ENCODE results near the gene OPTC.

The OPTC gene

DNA sequence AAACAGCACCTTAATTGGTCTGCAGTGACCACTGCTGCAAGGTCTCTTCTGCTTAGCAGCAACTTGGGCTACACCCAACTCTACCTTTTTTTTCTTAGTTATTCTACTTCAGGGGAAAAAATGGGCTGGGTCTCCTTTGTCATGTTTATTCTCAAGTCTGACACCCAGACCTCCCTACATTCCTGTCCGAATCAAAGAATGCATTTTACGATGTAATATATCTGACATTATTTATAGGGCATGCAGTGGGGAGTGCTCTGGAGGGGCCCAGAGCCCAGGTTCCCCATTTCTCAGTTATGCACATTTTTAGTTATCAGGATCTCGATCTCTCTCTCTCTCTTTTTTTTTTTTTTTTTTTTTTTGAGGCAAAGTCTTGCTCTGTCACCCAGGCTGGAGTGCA lies 50.5 kb downstream of the OPTC start:
- Histone ChIP-seq H2AFZ (ENCODE audit: low read depth, low read length) (no peak overlapping the region), H3K36me3 (ENCODE audit: insufficient read depth, low read length) (no peaks in the 10 kb centered on the region), H3K4me3 (ENCODE audit: low read length) (no peak overlapping the region), H3K4me1 (ENCODE audit: insufficient read depth, low read length) (peaks cover 7% of the 10 kb centered on the region), H3K27me3 (ENCODE audit: insufficient read depth, low read length) (no peaks in the 10 kb centered on the region), H3K9me3 (ENCODE audit: low read length) (no peaks in the 10 kb centered on the region)

DNA sequence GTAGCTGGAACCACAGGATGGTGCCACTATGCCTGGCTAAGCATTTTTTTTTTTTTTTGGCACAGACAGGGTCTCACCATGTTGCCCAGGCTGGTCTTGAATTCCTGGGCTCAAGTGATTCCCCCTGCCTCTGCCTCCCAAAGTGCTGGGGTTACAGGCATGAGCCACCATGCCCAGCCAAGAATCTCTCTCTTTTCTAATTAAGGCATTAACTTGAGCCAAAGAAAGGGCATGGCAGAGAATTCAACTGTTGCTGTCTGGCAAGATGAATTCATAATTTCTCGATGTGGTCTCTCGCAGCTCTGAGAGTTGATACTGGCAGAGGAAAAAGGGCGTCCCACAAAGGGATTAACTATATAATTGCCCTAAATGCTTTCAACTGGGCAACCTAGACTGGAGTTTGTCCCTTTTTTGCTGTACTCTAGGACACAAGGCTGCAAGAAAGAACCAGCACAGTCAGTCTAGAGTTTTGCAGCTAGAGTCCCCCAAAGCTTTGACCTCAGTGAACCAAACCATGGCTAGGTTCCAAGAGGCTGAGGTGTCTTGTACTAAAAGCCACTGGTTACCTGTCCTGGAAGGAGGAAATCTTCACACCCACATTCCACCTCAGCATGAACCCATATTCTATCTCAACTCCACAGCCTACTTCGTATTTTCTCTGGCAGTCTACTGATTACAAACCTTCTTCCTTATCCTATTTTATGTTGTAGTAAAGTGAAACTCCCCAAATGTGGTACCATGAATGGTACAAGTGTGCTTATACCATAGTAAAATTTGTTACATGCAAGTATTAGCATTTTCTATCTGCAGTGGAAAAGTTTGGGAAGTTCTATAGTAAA lies 51.2 kb downstream of the OPTC start:
- H2AFZ ChIP-seq (ENCODE audit: low read depth, low read length), result no peak overlapping the region
- H3K27me3 ChIP-seq (ENCODE audit: insufficient read depth, low read length), result no peaks in the 10 kb centered on the region
- H3K4me1 ChIP-seq (ENCODE audit: insufficient read depth, low read length), result peaks cover 7% of the 10 kb centered on the region
- no peaks in the 10 kb centered on the region for H3K36me3 ChIP-seq (ENCODE audit: insufficient read depth, low read length)
- no peak overlapping the region for H3K4me3 ChIP-seq (ENCODE audit: low read length)
- no peaks in the 10 kb centered on the region for H3K9me3 ChIP-seq (ENCODE audit: low read length)

DNA sequence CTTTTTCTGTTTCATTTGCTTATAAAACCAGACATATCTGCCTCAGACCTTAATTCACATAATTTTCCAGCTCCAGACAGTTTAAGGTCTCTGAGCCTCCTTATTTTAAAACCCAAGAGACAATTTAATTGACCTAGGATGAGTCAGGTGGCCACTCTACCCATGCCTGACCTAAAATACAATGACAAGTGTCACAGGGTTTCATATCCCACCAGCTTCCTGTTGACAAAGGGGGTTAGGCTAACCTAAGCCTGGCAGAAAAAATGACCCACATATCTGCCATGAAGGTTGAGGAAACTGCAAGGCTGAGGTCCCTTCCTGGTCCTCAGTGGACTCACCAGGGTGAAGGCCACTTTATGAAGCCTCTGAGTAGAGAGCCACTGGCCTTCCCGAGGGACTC lies 52.3 kb downstream of the OPTC start:
- no peaks in the 10 kb centered on the region for H3K27me3 ChIP-seq (ENCODE audit: insufficient read depth, low read length)
- H3K4me3 ChIP-seq (ENCODE audit: low read length), result no peak overlapping the region
- no peaks in the 10 kb centered on the region for H3K9me3 ChIP-seq (ENCODE audit: low read length)
- no peaks in the 10 kb centered on the region for H3K36me3 ChIP-seq (ENCODE audit: insufficient read depth, low read length)
- peaks cover 7% of the 10 kb centered on the region for H3K4me1 ChIP-seq (ENCODE audit: insufficient read depth, low read length)
- no peak overlapping the region for H2AFZ ChIP-seq (ENCODE audit: low read depth, low read length)

DNA sequence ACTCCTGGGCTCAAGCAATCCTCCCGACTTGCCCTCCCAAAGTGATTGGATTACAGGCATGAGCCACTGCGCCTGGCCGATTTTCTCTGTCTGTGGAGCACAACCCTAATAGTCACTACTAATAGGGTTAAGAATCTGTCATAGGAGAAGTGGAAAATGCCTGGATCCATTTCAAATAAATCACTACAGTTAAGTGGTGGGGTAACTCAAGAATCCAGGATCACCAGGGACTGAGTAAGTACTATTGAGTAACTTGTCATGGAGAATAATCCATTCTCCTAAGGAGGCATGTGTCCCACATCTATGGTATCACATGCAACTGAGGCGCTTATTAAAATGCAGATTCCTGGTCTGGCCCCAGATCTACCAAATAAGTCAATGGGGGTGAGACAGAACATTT lies 53.2 kb downstream of the OPTC start:
- Histone ChIP-seq H2AFZ (ENCODE audit: low read depth, low read length) (no peak overlapping the region), H3K4me3 (ENCODE audit: low read length) (no peak overlapping the region), H3K36me3 (ENCODE audit: insufficient read depth, low read length) (no peaks in the 10 kb centered on the region), H3K27me3 (ENCODE audit: insufficient read depth, low read length) (no peaks in the 10 kb centered on the region), H3K4me1 (ENCODE audit: insufficient read depth, low read length) (peaks cover 7% of the 10 kb centered on the region), H3K9me3 (ENCODE audit: low read length) (no peaks in the 10 kb centered on the region)

DNA sequence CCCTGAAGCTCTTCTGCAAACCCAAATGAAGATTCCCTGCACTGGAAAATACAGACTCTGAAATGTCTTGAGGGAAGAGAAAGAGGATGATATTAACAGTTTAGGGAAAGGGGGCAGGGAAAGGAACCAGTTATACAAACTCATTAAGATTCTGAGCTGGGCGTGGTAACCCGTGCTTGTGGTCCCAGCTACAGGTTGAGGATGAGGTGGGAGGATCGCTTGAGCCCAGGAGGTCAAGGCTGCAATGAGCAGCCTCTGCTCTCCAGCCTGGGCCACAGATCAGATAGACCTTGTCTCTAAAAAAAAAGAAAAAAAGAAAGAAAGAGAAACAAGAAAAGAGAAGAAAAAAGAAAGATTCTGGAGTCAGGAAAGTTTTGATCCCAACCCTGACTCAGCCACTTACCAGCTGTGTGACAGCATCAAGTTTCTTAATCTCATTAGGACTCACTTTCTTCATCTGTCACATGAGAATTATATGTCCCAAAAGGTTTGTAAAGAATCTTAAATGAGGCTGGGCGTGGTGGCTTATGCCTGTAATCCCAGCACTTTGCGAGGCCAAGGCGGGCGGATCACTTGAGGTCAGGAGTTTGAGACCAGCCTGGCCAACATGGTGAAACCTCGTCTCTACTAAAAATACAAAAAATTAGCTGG lies 53.9 kb downstream of the OPTC start:
- Histone ChIP-seq H2AFZ (ENCODE audit: low read depth, low read length) (no peak overlapping the region), H3K4me1 (ENCODE audit: insufficient read depth, low read length) (peaks cover 7% of the 10 kb centered on the region), H3K27me3 (ENCODE audit: insufficient read depth, low read length) (no peaks in the 10 kb centered on the region), H3K4me3 (ENCODE audit: low read length) (no peak overlapping the region), H3K9me3 (ENCODE audit: low read length) (no peaks in the 10 kb centered on the region), H3K36me3 (ENCODE audit: insufficient read depth, low read length) (no peaks in the 10 kb centered on the region)

DNA sequence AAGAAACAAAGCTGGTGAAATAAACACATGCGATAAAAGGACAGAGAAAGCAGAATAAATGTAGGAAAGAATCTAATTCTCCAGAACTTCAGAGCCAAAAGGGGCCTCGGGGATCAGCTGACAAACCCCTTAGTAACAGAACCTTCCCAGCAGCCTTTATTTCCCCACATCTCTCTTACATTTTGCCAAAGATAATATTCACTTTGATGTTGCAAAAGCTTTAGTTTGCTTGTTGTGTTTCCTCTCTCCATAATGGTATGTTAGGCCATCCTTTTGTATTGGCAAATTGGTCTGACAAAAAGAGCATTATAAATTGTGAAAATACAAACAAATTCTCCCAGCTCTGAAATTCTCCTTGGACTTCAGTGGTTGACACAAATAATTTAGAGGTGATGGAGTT lies 54.9 kb downstream of the OPTC start:
- no peak overlapping the region for H2AFZ ChIP-seq (ENCODE audit: low read depth, low read length)
- H3K9me3 ChIP-seq (ENCODE audit: low read length), result no peaks in the 10 kb centered on the region
- H3K36me3 ChIP-seq (ENCODE audit: insufficient read depth, low read length), result no peaks in the 10 kb centered on the region
- no peaks in the 10 kb centered on the region for H3K27me3 ChIP-seq (ENCODE audit: insufficient read depth, low read length)
- H3K4me3 ChIP-seq (ENCODE audit: low read length), result no peak overlapping the region
- peaks cover 9% of the 10 kb centered on the region for H3K4me1 ChIP-seq (ENCODE audit: insufficient read depth, low read length)

- Histone ChIP-seq H3K4me1 (ENCODE audit: insufficient read depth, low read length) (peaks cover 9% of the 10 kb centered on the region), H2AFZ (ENCODE audit: low read depth, low read length) (no peak overlapping the region)
Observed at GRCh38 chr1:203549309-203549708, 55.4 kb downstream of the OPTC start.

GRCh38 chr1:203550846-203551245 lies 56.9 kb downstream of the OPTC start:
- H3K36me3 ChIP-seq (ENCODE audit: insufficient read depth, low read length), result no peaks in the 10 kb centered on the region
- H3K9me3 ChIP-seq (ENCODE audit: low read length), result no peaks in the 10 kb centered on the region
- H2AFZ ChIP-seq (ENCODE audit: low read depth, low read length), result no peak overlapping the region
- H3K4me3 ChIP-seq (ENCODE audit: low read length), result no peak overlapping the region
- H3K27me3 ChIP-seq (ENCODE audit: insufficient read depth, low read length), result no peaks in the 10 kb centered on the region
- peaks cover 19% of the 10 kb centered on the region for H3K4me1 ChIP-seq (ENCODE audit: insufficient read depth, low read length)

More at GRCh38 chr1:203549309-203549708, 55.4 kb downstream of the OPTC start:
- Histone ChIP-seq H3K36me3 (ENCODE audit: insufficient read depth, low read length) (no peaks in the 10 kb centered on the region), H3K27me3 (ENCODE audit: insufficient read depth, low read length) (no peaks in the 10 kb centered on the region), H3K4me3 (ENCODE audit: low read length) (no peak overlapping the region), H3K9me3 (ENCODE audit: low read length) (no peaks in the 10 kb centered on the region)

DNA sequence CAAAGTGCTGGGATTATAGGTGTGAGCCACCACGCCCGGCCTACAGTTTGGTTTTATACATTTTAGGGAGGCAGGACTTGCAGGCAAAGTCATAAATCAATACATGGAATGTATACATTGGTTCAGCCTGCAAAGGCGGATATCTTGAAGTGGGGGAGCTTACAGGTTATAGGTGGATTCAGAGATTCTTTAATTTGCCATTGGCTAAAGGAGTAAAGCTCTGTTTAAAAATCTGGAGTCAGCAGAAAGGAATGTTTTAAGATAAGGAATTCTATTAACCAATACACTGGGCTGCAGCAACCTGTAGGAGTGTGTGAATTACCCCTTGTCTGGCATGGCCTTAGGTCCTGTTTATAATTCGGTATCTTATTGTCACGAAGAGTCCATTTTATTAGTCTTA lies 57.6 kb downstream of the OPTC start:
- H3K27me3 ChIP-seq (ENCODE audit: insufficient read depth, low read length), result no peaks in the 10 kb centered on the region
- H3K36me3 ChIP-seq (ENCODE audit: insufficient read depth, low read length), result no peaks in the 10 kb centered on the region
- no peak overlapping the region for H3K4me3 ChIP-seq (ENCODE audit: low read length)
- H3K9me3 ChIP-seq (ENCODE audit: low read length), result no peaks in the 10 kb centered on the region
- no peak overlapping the region for H2AFZ ChIP-seq (ENCODE audit: low read depth, low read length)
- peaks cover 26% of the 10 kb centered on the region for H3K4me1 ChIP-seq (ENCODE audit: insufficient read depth, low read length)

DNA sequence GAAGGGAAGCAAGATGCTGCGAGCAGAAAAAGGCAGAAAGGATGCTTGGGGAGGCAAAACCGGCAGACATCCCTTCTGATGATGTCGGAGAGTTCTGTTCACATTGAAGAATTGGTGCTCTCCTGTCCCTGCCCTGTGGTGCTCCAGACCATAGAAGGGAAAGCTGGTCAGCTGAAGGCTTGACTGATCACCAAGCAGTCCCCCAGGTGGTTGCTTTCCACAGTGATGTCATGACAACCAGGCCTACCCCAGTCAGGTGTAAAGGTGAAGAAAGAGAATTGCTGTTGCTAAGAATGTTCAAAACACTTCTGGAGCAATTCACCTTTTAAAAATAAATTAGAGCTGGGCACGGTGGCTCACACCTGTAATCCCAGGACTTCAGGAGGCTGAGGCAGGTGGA lies 59.5 kb downstream of the OPTC start:
- Histone ChIP-seq H3K4me3 (ENCODE audit: low read length) (no peak overlapping the region), H3K36me3 (ENCODE audit: insufficient read depth, low read length) (no peaks in the 10 kb centered on the region), H3K9me3 (ENCODE audit: low read length) (no peaks in the 10 kb centered on the region), H3K27me3 (ENCODE audit: insufficient read depth, low read length) (no peaks in the 10 kb centered on the region), H2AFZ (ENCODE audit: low read depth, low read length) (no peak overlapping the region), H3K4me1 (ENCODE audit: insufficient read depth, low read length) (peaks cover 26% of the 10 kb centered on the region)

GRCh38 chr1:203554071-203554470 lies 60.1 kb downstream of the OPTC start:
- peaks cover 21% of the 10 kb centered on the region for H3K4me1 ChIP-seq (ENCODE audit: insufficient read depth, low read length)
- no peaks in the 10 kb centered on the region for H3K27me3 ChIP-seq (ENCODE audit: insufficient read depth, low read length)
- no peaks in the 10 kb centered on the region for H3K9me3 ChIP-seq (ENCODE audit: low read length)
- no peak overlapping the region for H2AFZ ChIP-seq (ENCODE audit: low read depth, low read length)
- no peaks in the 10 kb centered on the region for H3K36me3 ChIP-seq (ENCODE audit: insufficient read depth, low read length)
- H3K4me3 ChIP-seq (ENCODE audit: low read length), result no peak overlapping the region

- peaks cover 25% of the 10 kb centered on the region for H3K4me1 ChIP-seq (ENCODE audit: insufficient read depth, low read length)
- no peak overlapping the region for H3K4me3 ChIP-seq (ENCODE audit: low read length)
- H3K9me3 ChIP-seq (ENCODE audit: low read length), result no peaks in the 10 kb centered on the region
- no peaks in the 10 kb centered on the region for H3K36me3 ChIP-seq (ENCODE audit: insufficient read depth, low read length)
- no peak overlapping the region for H2AFZ ChIP-seq (ENCODE audit: low read depth, low read length)
- no peaks in the 10 kb centered on the region for H3K27me3 ChIP-seq (ENCODE audit: insufficient read depth, low read length)
Observed at GRCh38 chr1:203555076-203555475, 61.1 kb downstream of the OPTC start.

GRCh38 chr1:203555511-203556046 lies 61.6 kb downstream of the OPTC start:
- no peaks in the 10 kb centered on the region for H3K9me3 ChIP-seq (ENCODE audit: low read length)
- H3K4me3 ChIP-seq (ENCODE audit: low read length), result no peak overlapping the region
- no peaks in the 10 kb centered on the region for H3K27me3 ChIP-seq (ENCODE audit: insufficient read depth, low read length)
- no peaks in the 10 kb centered on the region for H3K36me3 ChIP-seq (ENCODE audit: insufficient read depth, low read length)
- peak overlapping the region; percentile 48 for H2AFZ ChIP-seq (ENCODE audit: low read depth, low read length)
- H3K4me1 ChIP-seq (ENCODE audit: insufficient read depth, low read length), result peaks cover 25% of the 10 kb centered on the region

Data from neuron (in vitro differentiated cells).